Neural progenitor cell (in vitro differentiated cells): Measurements from ENCODE around the gene MAD1L1. TPM values are rescaled to one million over a fixed set of nuclear protein-coding genes. Genes with fewer than 3 reads are reported as not detected.

ENCODE experiments used
- DNase-seq: peaks from one replicate; pipeline ENCODE4 v3.0.0-alpha.2; 2016; ENCODE audit warnings: low spot score
- H2AFZ ChIP-seq: fragments of 200-600 bp; sonication (generic); replicated peaks from 2 replicates; pipeline ENCODE4 v1.6.1; 2016; ENCODE audit warnings: antibody characterized with exemption
- H3F3A ChIP-seq: fragments of 200-600 bp; sonication (generic); 2 replicates; pipeline ENCODE4 v1.6.1; 2016; ENCODE audit warnings: antibody characterized with exemption, low read depth
- H3K27ac ChIP-seq: fragments of 200-600 bp; sonication (generic); 2 replicates; pipeline ENCODE4 v1.5.1; 2016; ENCODE audit warnings: mild to moderate bottlenecking
- H3K27me3 ChIP-seq: fragments of 200-600 bp; sonication (generic); 2 replicates; pipeline ENCODE4 v1.6.1; 2016; ENCODE audit warnings: mild to moderate bottlenecking, moderate library complexity
- H3K36me3 ChIP-seq: fragments of 200-600 bp; sonication (generic); 2 replicates; pipeline ENCODE4 v1.5.1; 2016
- H3K4me1 ChIP-seq: fragments of 200-600 bp; sonication (generic); 2 replicates; pipeline ENCODE4 v1.6.1; 2016; ENCODE audit warnings: mixed run types
- H3K4me2 ChIP-seq: fragments of 200-600 bp; sonication (generic); 2 replicates; pipeline ENCODE4 v1.6.1; 2016
- H3K4me3 ChIP-seq: fragments of 200-600 bp; sonication (generic); 2 replicates; pipeline ENCODE4 v1.5.1; 2016
- H3K79me2 ChIP-seq: fragments of 200-600 bp; sonication (generic); 2 replicates; pipeline ENCODE4 v1.6.1; 2016; ENCODE audit warnings: low read depth
- H3K9ac ChIP-seq: fragments of 200-600 bp; sonication (generic); 2 replicates; pipeline ENCODE4 v1.6.1; 2016
- H3K9me3 ChIP-seq: fragments of 200-600 bp; sonication (generic); 2 replicates; pipeline ENCODE4 v1.5.1; 2016; ENCODE audit warnings: low read depth
- H4K20me1 ChIP-seq: fragments of 200-600 bp; sonication (generic); 2 replicates; pipeline ENCODE4 v1.6.1; 2016; ENCODE audit warnings: low read depth
- H3K27ac Mint-ChIP-seq: 3 replicates; pipeline ENCODE4 v1.8.0; 2021; ENCODE audit warnings: mixed read lengths
- H3K27me3 Mint-ChIP-seq: 2 replicates; pipeline ENCODE4 v1.8.0; 2022; ENCODE audit warnings: low read depth, mild to moderate bottlenecking, inconsistent platforms, moderate library complexity, mixed read lengths; ENCODE audit not compliant: insufficient read depth
- H3K36me3 Mint-ChIP-seq: 3 replicates; pipeline ENCODE4 v1.8.0; 2021; ENCODE audit warnings: mixed read lengths
- H3K4me1 Mint-ChIP-seq: 3 replicates; pipeline ENCODE4 v1.8.0; 2021; ENCODE audit warnings: mixed read lengths
- H3K4me3 Mint-ChIP-seq: 3 replicates; pipeline ENCODE4 v1.8.0; 2021; ENCODE audit warnings: mild to moderate bottlenecking, moderate library complexity, mixed read lengths
- H3K9me3 Mint-ChIP-seq: 3 replicates; pipeline ENCODE4 v1.8.0; 2020; ENCODE audit warnings: mixed read lengths
- EZH2 ChIP-seq: fragments of 200-600 bp; sonication (generic); IDR thresholded peaks from 2 replicates; pipeline ENCODE4 v1.6.1; 2017; ENCODE audit warnings: antibody characterized with exemption, mild to moderate bottlenecking, moderate library complexity
- EZH2phosphoT487 ChIP-seq: fragments of 200-600 bp; sonication (generic); IDR thresholded peaks from 2 replicates; pipeline ENCODE4 v1.6.1; 2017; ENCODE audit warnings: antibody characterized with exemption
- total RNA-seq: library from RNA; depleted of rRNA; stranded (reverse); fragments of >200 nt; gene quantifications from 2 replicates; pipeline ENCODE4 v1.2.3, GENCODE V29; 2015; ENCODE audit warnings: low replicate concordance
- TF ChIP-seq, protein P1 (sequence below): fragments of 200-600 bp; sonication (generic); IDR thresholded peaks from 2 replicates; pipeline ENCODE4 v1.5.1; 2017; ENCODE audit warnings: antibody characterized with exemption, mild to moderate bottlenecking

The MAD1L1 gene
- total RNA-seq, 1 donor from 2014 or later, result 23.7 TPM

DNA sequence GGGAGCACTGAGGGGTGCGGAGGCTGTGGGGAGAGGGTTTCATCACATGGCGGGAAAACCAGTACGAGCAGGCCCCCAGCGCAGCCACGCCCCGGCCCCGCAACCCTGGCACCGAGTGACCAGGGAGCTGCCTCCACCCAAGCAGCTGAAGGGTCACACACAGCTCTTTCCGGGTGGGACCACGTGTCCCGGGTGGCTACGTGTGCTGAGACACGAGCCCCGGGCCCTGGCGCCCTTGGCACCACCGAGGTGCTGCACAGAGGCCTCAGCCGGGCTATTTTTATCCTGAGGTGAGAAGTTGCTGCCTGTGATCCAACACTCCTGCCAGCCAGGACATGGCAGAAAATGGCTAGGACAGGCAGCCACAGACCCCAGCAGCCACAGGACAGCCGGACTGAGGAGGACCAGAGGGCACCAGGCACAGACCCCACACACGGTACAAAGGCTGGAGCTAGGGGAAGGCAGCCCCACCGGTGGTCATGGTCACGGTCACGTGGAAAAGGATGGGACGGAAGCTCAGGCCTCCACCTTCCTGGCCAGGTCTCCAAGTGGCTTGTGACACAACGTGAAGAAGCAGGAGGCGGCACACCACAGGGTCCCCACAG lies 223.7 kb downstream of the MAD1L1 start:
- Mint-ChIP-seq H3K4me3 (no peak overlapping the region), H3K9me3 (no peaks in the 10 kb centered on the region), H3K36me3 (no peaks in the 10 kb centered on the region), H3K27me3 (peaks cover 6% of the 10 kb centered on the region), H3K27ac (no peak overlapping the region), H3K4me1 (peaks cover 16% of the 10 kb centered on the region)
- no peak overlapping the region for H3K4me2 ChIP-seq
- H3K36me3 ChIP-seq, result no peaks in the 10 kb centered on the region
- H3K27ac ChIP-seq, result no peak overlapping the region
- H3K4me3 ChIP-seq, result no peak overlapping the region
- H3F3A ChIP-seq, result no peaks in the 10 kb centered on the region
- no peaks in the 10 kb centered on the region for H3K27me3 ChIP-seq
- no peak overlapping the region for H2AFZ ChIP-seq
- no peaks in the 10 kb centered on the region for H4K20me1 ChIP-seq
- TF ChIP-seq EZH2 (no peak), EZH2phosphoT487 (no peak)
- TF ChIP-seq, protein P1, sequence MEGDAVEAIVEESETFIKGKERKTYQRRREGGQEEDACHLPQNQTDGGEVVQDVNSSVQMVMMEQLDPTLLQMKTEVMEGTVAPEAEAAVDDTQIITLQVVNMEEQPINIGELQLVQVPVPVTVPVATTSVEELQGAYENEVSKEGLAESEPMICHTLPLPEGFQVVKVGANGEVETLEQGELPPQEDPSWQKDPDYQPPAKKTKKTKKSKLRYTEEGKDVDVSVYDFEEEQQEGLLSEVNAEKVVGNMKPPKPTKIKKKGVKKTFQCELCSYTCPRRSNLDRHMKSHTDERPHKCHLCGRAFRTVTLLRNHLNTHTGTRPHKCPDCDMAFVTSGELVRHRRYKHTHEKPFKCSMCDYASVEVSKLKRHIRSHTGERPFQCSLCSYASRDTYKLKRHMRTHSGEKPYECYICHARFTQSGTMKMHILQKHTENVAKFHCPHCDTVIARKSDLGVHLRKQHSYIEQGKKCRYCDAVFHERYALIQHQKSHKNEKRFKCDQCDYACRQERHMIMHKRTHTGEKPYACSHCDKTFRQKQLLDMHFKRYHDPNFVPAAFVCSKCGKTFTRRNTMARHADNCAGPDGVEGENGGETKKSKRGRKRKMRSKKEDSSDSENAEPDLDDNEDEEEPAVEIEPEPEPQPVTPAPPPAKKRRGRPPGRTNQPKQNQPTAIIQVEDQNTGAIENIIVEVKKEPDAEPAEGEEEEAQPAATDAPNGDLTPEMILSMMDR, result no peak
- H3K9me3 ChIP-seq, result no peaks in the 10 kb centered on the region
- no peak overlapping the region for H3K9ac ChIP-seq
- no peaks in the 10 kb centered on the region for H3K79me2 ChIP-seq
- no peak for DNase-seq
- peaks cover 12% of the 10 kb centered on the region for H3K4me1 ChIP-seq

DNA sequence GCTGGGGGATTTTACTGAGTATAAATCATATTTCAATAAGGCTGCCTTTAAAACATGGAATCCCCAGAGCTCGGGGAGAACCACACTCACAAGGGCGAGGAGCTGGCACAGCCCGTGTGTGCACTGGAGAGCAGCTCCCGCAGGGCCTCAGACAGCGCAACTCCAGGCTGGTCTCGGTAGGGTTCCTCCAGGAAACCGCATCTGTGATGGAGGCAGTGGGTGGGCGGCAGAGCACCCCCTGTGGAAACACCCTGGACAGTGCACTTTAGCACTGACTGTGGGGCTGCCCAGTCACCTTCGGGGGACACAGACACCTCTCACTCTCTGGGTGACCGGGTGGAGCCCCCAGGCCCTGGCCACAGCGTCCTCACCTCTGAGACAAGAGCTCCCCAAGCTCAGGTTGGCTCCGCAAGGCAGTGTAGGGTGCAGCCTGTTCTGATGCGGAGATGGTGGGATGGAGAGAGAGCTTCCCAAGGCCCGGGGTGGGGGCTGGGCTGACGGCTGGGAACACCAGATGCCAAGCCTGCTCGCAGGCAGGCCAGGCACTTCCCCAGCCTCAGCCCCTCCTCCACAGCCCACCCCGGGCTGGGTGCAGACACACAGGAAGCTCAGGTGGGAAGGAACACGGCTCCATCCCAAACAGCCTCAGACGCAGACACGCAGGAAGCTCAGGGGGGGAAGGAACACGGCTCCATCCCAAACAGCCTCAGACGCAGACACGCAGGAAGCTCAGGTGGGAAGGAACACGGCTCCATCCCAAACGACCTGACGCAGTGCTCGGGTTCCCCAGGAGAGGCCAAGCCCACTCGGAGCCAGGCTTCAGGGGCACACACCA lies 224.4 kb downstream of the MAD1L1 start:
- Histone ChIP-seq H3K9ac (no peak overlapping the region), H3K27me3 (no peaks in the 10 kb centered on the region), H3K9me3 (no peaks in the 10 kb centered on the region), H2AFZ (no peak overlapping the region), H4K20me1 (no peaks in the 10 kb centered on the region), H3K4me3 (no peak overlapping the region), H3F3A (no peaks in the 10 kb centered on the region), H3K27ac (no peak overlapping the region), H3K4me1 (peaks cover 12% of the 10 kb centered on the region), H3K4me2 (no peak overlapping the region), H3K36me3 (no peaks in the 10 kb centered on the region), H3K79me2 (no peaks in the 10 kb centered on the region)
- Mint-ChIP-seq H3K9me3 (no peaks in the 10 kb centered on the region), H3K36me3 (no peaks in the 10 kb centered on the region), H3K27ac (no peak overlapping the region), H3K27me3 (peaks cover 6% of the 10 kb centered on the region), H3K4me1 (peaks cover 16% of the 10 kb centered on the region), H3K4me3 (no peak overlapping the region)
- TF ChIP-seq EZH2 (no peak), EZH2phosphoT487 (no peak)
- no peak for DNase-seq

DNA sequence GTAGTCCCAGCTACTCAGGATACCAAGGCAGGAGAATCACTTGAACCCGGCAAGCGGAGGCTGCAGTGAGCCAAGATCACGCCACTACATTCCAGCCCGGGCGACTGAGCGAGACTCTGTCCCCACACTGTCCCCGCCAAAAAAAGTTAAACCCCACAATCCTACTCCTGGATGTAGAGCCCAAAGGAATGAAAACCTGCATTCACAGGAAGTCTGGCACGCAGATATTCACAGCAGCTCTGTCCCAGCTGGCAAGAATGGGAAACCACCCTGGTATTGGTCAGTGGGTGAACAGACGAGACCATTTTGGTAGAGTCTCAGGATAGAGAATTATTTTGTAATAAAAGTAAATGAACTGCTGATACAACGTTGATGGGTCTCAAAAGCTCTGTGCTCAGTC lies 225.2 kb downstream of the MAD1L1 start:
- no peak overlapping the region for H3K4me3 ChIP-seq
- H3K4me2 ChIP-seq, result no peak overlapping the region
- no peaks in the 10 kb centered on the region for H4K20me1 ChIP-seq
- DNase-seq, result no peak
- no peak overlapping the region for H3K9ac ChIP-seq
- peaks cover 22% of the 10 kb centered on the region for H3K4me1 Mint-ChIP-seq
- H3K27ac ChIP-seq, result no peak overlapping the region
- H3K9me3 Mint-ChIP-seq, result no peaks in the 10 kb centered on the region
- no peaks in the 10 kb centered on the region for H3F3A ChIP-seq
- H3K36me3 ChIP-seq, result no peaks in the 10 kb centered on the region
- H3K27me3 ChIP-seq, result no peaks in the 10 kb centered on the region
- no peaks in the 10 kb centered on the region for H3K79me2 ChIP-seq
- peaks cover 12% of the 10 kb centered on the region for H3K4me1 ChIP-seq
- no peak for TF ChIP-seq EZH2
- TF ChIP-seq EZH2phosphoT487, result no peak
- TF ChIP-seq, protein P1, result no peak
- H3K4me3 Mint-ChIP-seq, result no peak overlapping the region
- no peak overlapping the region for H3K27ac Mint-ChIP-seq
- H3K27me3 Mint-ChIP-seq, result peaks cover 6% of the 10 kb centered on the region
- no peaks in the 10 kb centered on the region for H3K36me3 Mint-ChIP-seq
- H3K9me3 ChIP-seq, result no peaks in the 10 kb centered on the region
- H2AFZ ChIP-seq, result no peak overlapping the region

DNA sequence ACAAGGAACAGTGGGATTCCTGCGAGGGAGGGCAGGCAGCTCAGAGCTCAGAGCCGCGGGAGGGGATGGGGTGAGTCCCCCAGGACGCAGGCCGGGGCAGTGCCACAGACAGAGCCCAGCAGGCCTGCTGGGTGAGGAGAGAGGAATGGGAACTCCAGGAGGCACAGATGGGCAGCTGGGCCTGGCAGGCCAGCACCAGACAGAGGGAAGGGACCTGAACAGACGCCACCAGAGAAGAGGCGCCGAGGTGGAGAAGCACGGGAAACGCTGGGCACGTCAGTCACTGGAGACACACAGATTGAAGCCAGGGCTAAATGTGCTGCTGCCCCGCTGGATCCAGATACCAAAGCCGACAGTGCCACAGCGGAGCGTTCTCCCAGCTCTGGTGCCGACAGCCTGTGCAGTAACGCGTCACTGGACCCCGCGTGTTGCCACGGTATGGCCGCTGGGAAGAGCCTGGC lies 225.8 kb downstream of the MAD1L1 start:
- Histone ChIP-seq H3K4me1 (peaks cover 12% of the 10 kb centered on the region), H3K4me2 (peak overlapping the region; percentile 8), H3F3A (no peaks in the 10 kb centered on the region), H3K36me3 (no peaks in the 10 kb centered on the region), H3K27ac (no peak overlapping the region), H3K4me3 (no peak overlapping the region), H3K9me3 (no peaks in the 10 kb centered on the region), H2AFZ (no peak overlapping the region), H3K9ac (no peak overlapping the region), H3K79me2 (no peaks in the 10 kb centered on the region), H3K27me3 (no peaks in the 10 kb centered on the region), H4K20me1 (no peaks in the 10 kb centered on the region)
- H3K4me1 Mint-ChIP-seq, result peaks cover 28% of the 10 kb centered on the region
- H3K27me3 Mint-ChIP-seq, result peaks cover 6% of the 10 kb centered on the region
- peak overlapping the region; percentile 4 for H3K27ac Mint-ChIP-seq
- TF ChIP-seq, protein P1, result no peak
- TF ChIP-seq EZH2phosphoT487 (no peak), EZH2 (no peak)
- no peak for DNase-seq
- no peaks in the 10 kb centered on the region for H3K36me3 Mint-ChIP-seq
- no peaks in the 10 kb centered on the region for H3K9me3 Mint-ChIP-seq
- H3K4me3 Mint-ChIP-seq, result no peak overlapping the region
